Stimulated activated CD8-positive, alpha-beta memory T cell treated with anti-CD3 and anti-CD28 coated beads, Interleukin-15, amount 100 ng/mL, for 24 hours (primary cell): ENCODE data around the gene IFT122.
"Not testable (repeated sequence)": the region's sequence is repeated elsewhere in the genome, so short reads cannot be mapped to it uniquely, and the experiment has no call there.

Experiments used
- DNase-seq: peaks from one replicate; pipeline ENCODE4 v3.0.0-alpha.2; 2020; ENCODE audit warnings: low read depth

The IFT122 gene, protein sequence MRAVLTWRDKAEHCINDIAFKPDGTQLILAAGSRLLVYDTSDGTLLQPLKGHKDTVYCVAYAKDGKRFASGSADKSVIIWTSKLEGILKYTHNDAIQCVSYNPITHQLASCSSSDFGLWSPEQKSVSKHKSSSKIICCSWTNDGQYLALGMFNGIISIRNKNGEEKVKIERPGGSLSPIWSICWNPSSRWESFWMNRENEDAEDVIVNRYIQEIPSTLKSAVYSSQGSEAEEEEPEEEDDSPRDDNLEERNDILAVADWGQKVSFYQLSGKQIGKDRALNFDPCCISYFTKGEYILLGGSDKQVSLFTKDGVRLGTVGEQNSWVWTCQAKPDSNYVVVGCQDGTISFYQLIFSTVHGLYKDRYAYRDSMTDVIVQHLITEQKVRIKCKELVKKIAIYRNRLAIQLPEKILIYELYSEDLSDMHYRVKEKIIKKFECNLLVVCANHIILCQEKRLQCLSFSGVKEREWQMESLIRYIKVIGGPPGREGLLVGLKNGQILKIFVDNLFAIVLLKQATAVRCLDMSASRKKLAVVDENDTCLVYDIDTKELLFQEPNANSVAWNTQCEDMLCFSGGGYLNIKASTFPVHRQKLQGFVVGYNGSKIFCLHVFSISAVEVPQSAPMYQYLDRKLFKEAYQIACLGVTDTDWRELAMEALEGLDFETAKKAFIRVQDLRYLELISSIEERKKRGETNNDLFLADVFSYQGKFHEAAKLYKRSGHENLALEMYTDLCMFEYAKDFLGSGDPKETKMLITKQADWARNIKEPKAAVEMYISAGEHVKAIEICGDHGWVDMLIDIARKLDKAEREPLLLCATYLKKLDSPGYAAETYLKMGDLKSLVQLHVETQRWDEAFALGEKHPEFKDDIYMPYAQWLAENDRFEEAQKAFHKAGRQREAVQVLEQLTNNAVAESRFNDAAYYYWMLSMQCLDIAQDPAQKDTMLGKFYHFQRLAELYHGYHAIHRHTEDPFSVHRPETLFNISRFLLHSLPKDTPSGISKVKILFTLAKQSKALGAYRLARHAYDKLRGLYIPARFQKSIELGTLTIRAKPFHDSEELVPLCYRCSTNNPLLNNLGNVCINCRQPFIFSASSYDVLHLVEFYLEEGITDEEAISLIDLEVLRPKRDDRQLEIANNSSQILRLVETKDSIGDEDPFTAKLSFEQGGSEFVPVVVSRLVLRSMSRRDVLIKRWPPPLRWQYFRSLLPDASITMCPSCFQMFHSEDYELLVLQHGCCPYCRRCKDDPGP

DNA sequence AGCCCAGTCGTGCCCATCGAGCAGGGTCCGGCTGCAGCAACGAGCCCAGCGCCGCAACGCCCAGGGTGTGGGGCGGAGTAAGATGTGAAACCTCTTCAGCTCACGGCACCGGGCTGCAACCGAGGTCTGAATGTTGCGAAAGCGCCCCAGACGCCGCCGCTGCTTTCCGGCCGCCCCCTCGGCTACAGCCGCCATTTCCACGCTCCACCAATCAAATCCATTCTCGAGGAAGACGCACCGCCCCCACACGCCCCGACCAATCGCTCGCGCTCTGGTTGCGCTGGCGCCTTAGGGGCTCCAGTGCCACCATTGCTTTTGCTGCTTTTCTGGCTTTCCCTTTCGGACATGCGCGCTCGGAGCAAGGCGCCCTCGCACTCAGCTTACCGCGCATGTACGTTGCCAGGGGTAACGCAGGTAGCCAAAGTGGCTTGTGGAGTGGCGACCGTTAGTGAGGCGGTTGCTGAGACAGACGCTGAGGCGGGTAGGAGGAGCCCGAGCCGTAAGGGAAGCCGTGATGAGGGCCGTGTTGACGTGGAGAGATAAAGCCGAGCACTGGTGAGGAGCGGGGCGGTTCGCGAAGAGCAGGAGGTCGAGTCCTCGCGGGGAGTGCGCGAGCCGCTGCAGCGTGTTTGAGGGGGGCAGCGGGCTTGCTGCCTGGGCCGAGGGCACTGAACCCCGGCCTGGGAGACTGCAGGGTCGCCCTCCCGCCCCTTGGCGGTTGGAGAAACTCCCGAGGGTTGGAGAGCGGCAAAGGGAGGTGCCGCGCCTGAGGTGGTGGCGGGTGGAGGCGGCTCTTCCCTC, at the start of gene IFT122, which contains the start of gene MBD4:
IFT122 (plus strand) TSS at position 408 of the 801 bp plus-strand sequence; CDS start at position 515, 107 bp downstream.
MBD4 (minus strand) TSS at position 132 of the 801 bp plus-strand sequence; CDS start at position 17, 115 bp downstream.
- DNase-seq = peak; percentile 90

DNA sequence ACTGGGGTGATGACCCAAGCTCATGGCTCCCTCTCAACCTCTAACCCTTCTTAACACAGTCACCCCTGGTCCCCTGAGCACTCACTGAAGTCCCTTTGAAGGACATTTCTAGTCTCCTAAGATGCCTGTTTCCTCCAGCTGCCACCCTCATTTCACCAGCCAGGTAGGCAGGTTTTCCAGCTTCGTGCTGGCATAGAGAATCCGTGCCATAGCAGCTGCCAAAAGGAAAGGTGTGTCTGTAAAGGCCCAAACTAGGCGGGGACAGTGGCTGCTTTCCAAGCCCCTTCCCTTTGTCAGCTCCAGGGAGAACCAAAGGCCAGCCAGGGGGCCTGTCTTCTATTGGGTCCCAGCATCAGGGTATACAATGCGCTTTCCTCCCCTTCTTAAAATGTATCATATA, 48.4 kb upstream of the IFT122 start:
- DNase-seq = not testable (repeated sequence)

DNA sequence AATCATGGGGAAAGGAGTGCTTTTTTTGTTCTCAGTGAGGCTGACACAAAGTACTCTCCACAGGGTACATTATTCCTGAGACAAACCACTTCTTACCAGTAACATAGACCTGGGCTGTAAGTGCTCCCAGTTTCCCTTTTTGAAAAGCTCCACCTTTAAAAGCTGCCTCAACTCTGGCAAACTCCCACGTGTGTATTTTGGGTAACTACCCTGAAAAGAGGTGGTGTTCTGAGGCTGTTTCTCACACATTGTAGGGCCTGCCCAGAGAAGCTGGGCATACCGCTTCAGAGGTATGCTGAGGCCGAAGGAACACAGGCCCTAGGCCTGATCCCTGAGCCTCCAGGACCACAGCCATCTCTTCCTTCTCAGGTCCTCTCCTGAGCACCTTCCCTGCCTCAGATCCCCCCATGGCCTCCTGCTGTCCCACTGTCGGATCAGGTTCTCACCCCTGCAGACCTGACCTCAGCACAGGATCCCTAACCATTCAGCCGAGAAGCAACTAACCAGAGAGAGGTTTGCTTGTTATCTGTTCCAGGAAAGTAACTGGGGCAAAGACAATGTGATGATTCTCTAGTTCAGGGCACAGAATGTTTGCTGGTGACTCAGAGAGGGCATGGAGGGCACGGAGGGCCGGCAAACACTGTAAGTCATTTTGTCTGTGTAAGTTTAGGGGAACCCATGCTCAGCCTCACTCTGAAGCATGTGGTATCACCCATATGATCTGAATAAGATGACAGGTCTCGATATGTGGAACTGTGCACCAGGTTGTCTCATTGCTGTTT, 47.7 kb upstream of the IFT122 start:
- DNase-seq = not testable (repeated sequence)

DNA sequence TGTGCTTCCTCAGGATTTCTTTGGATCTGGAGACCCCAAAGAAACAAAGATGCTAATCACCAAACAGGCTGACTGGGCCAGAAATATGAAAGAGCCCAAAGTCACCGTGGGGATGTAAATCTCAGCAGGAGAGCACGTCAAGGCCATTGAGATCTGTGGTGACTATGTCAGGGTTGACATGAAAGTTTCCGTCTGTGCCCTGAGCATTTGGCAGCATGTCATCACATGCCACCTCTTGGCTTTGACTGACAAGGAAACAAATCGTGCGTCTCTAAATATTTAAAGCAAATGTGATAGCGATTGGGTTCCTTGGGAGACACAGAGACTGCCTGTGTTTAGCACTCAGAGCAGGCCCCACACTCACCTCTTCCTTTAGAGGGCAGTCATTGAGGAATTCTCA, 46.8 kb upstream of the IFT122 start:
- DNase-seq = no peak

DNA sequence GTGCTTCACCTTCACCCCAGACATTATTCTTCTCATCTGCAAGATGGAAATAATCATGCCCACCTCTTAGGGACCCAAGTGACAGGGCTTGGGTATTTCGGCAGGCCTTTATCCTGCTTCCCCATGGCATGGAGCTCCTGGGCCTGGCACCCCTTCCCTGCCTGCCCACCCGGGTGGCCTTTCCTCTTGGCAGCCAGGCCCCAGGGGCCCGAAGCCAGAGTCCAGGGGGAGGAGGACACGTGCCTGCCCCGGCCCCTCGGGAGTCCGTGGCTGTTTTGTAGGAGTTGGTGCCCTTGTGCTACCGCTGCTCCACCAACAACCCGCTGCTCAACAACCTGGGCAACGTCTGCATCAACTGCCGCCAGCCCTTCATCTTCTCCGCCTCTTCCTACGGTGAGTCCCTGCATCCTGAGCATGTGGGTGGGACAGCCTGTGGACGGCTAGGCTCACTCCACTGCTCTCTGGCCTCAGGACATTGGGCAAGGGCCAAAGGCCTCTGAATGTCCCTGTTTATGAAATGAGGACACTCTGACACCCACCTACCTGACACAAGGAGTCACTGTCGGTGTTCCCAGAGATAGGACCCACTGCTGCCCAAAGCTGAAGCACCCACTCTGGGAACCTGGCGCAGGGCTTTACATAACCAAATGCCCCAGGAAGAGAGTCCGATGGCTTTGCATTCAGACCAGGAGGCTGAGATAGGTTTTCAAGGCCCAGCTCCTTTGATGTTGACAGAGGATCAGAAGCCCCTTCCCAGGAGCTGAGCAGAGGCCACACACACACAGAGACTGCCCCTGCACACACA, 46.1 kb upstream of the IFT122 start:
- not testable (repeated sequence) for DNase-seq

DNA sequence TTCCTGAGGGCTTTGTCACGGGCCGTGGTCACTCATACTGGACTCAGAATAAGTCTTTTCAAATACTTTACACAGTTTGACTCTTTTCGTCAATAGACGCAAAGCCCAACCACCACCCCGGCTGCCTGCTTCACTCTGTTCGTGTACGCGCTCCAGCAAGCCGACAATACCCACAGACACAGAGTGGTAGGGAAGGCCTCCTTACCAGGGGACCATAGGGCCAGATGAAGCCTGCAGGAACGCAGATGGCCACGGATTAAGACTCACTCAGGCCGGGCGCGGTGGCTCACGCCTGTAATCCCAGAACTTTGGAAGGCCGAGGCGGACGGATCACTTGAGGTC, 41.2 kb upstream of the IFT122 start:
- DNase-seq = no peak

DNA sequence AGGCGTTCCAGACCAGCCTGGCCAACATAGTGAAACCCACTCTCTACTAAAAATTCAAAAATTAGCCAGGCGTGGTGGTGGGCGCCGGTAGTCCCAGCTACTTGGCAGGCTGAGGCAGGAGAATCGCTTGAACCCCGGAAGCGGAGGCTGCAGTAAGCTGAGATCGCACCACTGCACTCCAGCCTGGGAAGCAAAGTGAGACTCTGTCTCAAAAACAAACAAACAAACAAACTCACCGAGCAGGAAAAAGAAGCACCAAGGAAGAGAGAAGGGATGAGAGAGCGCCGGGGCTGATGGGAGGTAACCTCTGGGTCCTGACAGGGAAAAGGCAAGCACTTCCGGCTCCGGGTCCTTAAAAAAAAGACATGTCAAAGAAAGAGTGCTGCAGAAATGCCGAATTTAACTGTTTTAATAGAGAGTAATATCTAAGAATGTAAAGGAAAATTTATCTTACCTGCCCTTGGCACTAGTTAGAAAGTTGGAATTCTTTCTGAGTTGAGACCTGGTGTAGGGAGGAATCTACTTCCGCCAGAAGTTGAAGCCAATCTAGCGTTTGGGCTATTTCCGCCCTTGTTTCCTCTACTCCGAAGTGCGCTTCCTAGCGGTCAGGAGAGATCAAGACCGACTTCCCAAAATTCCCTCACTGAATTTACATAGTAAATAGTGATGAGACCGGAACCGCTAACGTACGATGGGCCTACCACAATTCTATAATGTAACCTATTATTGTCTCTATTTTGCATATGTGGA, 40.7 kb upstream of the IFT122 start:
- peak; percentile 7 for DNase-seq

DNA sequence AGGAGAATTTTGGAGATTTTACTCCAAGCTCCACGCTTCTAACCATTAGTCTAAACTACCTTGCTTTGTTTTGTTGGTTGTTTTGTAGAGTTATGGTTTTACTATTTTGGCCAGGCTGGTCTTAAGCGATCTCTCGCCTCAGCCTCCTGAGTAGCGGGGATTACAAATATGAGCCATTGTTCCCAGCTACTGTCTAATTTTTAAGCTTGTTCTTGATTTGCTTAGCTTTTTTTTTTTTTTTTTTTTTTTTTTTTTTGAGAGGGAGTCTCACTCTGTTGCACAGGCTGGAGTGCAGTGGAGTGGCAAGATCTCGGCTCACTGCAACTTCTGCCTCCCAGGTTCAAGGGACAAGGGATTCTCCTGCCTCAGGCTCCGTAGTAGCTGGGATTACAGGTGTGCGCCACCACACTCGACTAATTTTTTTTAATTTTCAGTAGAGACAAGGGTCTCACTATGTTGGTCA, 40.1 kb upstream of the IFT122 start:
- no peak for DNase-seq

DNA sequence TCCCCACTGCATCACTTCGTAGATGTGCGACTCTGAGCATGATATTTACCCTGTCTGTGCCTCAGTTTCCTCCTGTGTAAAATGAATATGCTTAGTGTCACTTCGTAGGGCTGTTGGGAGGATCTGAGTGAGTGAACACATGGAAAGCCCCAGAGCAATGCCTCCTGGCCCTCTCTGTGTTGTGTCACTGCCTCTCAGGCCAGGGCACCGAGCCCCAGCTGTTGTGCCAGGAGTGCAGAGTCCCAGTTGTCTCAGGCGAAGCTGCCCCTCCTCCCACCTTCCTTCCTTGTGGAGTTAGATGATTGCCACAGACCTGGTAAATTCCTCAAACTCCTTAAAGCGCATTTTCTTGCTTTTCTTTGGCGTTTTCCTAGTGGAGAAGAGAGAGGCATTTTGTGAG, 37.8 kb upstream of the IFT122 start:
- DNase-seq = no peak

DNA sequence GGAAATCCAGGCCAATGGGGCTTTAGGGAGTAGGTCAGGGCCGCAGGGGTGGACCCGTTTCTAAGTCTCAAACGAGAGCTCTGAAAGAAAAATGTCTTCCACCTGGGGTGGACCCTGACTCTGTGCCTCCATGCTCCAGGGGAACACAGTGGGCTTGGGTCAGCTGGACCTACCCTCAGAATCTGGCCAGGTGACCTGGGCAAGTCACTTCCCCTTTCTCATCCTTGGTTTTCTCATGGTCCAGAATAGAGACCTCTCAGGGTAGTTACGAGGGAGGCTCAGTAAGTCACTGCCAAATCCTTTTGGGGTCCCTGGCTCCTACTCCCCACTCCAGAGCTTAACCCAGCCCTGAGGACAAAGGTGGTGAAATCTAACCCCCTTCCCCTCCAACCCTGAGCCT, 37.4 kb upstream of the IFT122 start:
- DNase-seq = no peak

DNA sequence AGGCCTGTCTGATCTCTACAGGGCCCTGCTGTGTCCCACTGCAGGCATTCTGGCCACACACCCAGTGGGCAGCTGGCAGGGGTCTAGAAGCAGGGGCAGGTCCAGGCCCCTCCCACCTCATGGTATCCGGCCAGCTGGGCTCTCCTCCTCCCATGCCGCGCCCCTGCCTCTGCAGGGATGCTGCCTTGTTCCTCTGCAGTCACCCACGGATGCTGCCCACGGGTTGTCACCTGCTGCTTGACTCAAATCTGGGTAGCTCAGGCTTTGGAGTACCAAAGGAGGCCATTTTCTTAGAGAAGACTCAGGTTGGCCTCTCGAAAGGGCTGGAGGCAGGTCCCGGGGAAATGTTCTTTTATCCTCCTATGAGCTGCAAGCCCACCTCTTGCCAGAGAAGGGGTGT, 36.6 kb upstream of the IFT122 start:
- no peak for DNase-seq

DNA sequence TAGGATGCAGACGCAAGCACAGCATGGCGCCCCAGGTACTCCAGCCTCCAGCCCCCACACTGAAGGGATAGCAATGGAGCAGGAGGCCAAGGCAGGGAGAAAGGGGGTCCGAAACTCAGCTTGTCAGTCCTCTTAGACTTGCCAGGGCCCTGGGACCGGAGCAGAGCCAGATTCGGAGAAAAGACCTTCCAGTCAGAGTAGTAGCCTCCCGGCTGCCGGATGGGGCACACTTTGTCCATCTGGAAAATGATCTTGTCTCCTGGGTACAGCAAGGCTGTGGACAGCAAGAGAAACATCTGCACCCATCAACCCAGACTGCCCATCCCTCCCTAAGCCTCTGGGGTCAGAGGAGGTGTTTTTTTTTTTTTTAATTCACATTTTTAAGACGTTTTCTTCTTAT, 35.9 kb upstream of the IFT122 start:
- no peak for DNase-seq

DNA sequence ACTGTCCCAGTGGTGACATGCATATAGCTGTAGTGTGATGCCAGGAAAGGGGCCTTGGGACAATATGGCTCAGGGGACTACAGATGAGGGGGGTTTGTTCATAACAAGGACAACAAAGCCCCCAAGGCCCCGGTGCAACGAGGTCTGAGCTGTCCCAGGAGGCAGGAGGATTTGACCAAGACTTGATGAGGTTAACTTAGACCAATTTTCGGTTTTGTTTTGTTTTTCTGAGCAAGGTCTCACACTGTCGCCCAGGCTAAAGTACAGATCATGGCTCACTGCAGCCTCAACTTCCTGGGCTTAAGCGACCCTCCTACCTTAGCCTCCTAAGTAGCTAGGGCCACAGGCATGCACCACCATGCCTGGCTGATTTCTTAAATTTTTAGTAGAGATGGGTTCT, 35.4 kb upstream of the IFT122 start:
- DNase-seq = no peak

DNA sequence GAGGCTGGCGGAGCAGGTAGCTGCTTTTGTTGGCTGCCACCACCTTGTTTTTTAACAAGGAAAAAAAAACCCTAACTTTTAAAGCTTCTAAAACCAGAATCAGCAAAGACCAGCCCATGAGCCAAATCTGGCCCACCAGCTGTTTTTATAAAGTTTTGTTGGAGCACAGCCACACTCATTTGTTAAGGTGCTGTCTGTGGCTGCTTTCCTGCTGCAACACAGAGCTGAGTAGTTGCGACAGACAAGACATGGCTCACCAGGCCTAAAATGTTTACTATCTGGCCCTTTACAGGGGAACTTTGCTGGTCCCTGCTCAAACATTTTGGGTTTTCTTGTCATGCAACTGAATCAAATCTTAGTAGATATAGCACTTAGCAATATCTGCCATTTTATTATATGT, 30.5 kb upstream of the IFT122 start:
- DNase-seq = no peak

DNA sequence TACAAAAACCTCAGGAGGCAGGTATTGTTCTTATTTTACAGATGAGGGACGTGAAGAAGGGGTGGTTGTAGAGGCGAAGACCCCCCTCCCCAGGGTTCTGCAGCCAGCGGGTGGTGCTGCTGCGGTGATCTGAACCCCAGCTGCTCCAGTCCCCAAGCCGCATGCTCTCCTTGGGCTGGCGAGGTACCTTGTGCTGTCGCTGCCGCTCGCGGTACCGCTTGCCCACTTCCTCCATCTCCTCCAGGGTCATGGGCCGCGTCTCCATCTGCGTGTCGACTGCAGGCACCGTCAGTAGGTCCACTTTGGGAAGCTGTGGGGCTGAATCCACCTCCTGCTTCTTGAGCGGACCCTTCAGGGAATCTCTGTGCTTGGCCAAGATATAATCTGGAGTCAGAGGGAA, 29.1 kb upstream of the IFT122 start:
- DNase-seq = no peak

DNA sequence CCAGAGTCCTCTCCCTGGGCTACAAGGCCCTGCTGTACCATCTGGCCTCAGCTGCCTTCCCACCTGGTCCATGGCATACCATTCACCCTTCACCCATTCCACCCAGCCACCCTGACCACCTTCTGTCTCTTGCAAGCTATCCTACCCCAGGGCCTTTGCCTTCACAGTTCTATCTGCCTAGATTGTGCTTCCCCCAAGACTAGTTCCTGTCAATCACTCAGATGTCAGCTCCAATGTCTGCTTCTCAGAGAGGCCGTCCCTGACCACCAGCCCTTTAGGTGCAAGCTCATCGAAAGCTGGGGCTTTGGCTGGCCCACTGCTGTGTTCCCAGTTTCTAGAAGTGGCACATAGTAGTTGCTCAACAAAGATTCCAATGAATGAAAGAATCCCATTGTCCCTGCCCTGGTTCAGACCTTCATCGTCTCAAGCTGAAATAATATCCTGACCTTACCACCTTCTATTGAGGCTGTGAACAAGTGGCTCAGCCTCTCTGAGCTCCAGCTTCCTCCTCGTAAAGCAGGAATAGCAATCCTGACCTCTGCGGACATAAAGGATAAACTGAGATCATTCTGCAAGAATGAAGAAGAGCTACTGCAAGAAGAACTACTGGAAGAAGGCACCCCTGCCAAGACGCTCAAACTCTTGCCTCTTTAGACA, 27.4 kb upstream of the IFT122 start:
- DNase-seq = no peak

DNA sequence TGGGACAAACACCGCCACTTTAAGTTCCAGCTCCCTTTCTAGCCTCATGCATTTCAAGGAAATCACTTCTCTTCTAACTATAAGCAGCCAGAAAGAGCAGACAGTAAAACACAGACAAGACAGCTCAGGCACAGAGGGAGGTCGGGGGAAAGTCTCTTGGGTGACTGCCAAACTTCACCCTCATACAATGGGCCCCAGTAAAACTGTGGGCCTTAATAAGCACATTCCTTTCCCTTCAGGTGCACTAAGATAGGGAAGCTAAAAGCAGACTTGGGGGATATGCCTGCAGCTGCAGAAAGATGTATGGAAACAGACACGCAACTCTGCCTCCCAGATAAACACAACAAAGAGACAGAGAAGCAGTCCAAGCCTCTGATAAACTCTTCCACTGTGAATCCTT, 26.8 kb upstream of the IFT122 start:
- not testable (repeated sequence) for DNase-seq
